ENCODE data around the gene KIAA0513. TPM values are rescaled to one million over a fixed set of nuclear protein-coding genes. Genes with fewer than 3 reads are reported as not detected.

Gene KIAA0513
- total and polyA plus RNA-seq, 2 donors (not counting 3 experiments of a cell fraction or from before 2014, with no cell fraction given) = 1.8 to 4.3 TPM

DNA sequence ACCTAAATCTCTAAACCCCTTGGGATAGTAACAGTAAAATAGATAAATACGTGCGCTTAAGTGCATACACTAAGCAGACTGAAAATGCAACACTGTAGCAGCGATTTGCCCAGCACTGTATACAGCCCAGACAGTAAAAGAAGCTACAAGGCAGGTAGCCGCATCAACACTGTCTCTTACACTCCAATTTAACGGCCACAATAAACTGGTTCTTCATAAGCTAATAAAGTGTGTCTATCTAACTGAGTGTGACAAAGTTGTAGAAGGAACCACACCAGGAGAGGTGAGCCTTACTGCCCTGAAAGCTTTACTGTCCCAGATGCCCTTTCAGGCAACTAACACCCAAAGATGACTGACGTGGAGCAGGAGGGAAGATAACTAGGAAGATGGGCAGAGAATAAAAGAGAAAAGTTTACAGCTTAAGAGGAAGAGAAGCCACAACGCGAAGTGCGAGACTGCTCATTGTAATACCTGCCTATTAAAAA is 17.1 kb upstream of the KIAA0513 start:
- Histone ChIP-seq H3K9me3 (replicated peaks; ENCODE audit: control insufficient read depth, insufficient read depth, low read length) (no peaks in the 10 kb centered on the region), H3K4me3 (replicated peaks in 1 of 3; ENCODE audit: insufficient read depth in 1 of 3, low read depth in 1 of 3, low read length in 3 of 3) (peak overlapping the region; percentile 59 to 91 (median 74)), H3K9me1 (replicated peaks; ENCODE audit: control insufficient read depth, extremely low read depth, insufficient read depth, low read length) (no peaks in the 10 kb centered on the region), H3K4me1 (ENCODE audit: control insufficient read depth, extremely low read depth, insufficient read depth, low read length) (peaks cover 9% of the 10 kb centered on the region), H3K4me2 (ENCODE audit: insufficient read depth, low read length) (peak overlapping the region; percentile 92), H3K27ac (ENCODE audit: insufficient read depth, low read depth, low read length) (peak overlapping the region; percentile 97), H3K36me3 (ENCODE audit: control insufficient read depth in 2 of 2, extremely low read depth in 1 of 2, insufficient read depth in 2 of 2, low read length in 2 of 2) (no peaks in the 10 kb centered on the region), H2AFZ (ENCODE audit: low read depth, low read length) (no peak overlapping the region), H4K20me1 (replicated peaks; ENCODE audit: control insufficient read depth, extremely low read depth, insufficient read depth, low read length) (no peaks in the 10 kb centered on the region), H3K79me2 (ENCODE audit: control insufficient read depth, insufficient read depth, low read length) (peaks cover 39% of the 10 kb centered on the region), H3K9ac (replicated peaks; ENCODE audit: extremely low read depth, insufficient read depth, low read length) (peak overlapping the region; percentile 92), H3K27me3 (ENCODE audit: control insufficient read depth in 2 of 2, insufficient read depth in 2 of 2, low read length in 2 of 2) (no peaks in the 10 kb centered on the region)
- dilution Hi-C loops (cut with MboI; ENCODE audit: extremely low pct_ligation_motif_present, low sequenced_read_pairs) = no loop called here
- intact Hi-C loops (cut with micrococcal nuclease) = no loop called here
- TF ChIP-seq MAX (IDR thresholded peaks at IDR 0.05; ENCODE audit: insufficient read depth, insufficient read length) (no peak), JUN (IDR thresholded peaks at IDR 0.05; ENCODE audit: borderline replicate concordance, insufficient read depth, insufficient read length, low read depth) (no peak), FOS (IDR thresholded peaks at IDR 0.05; ENCODE audit: borderline replicate concordance, insufficient read depth, low read length) (no peak), MYC (IDR thresholded peaks at IDR 0.05; ENCODE audit: low read depth, low read length) (no peak), GATA2 (IDR thresholded peaks at IDR 0.05; ENCODE audit: insufficient read depth, insufficient read length, low read depth, low read length) (no peak), EZH2 (IDR thresholded peaks at IDR 0.05; ENCODE audit: borderline replicate concordance, low read depth, low read length, severe bottlenecking) (no peak), POLR2AphosphoS5 (IDR thresholded peaks at IDR 0.05; ENCODE audit: insufficient read depth, low read depth, low read length) (no peak), POLR2A (IDR thresholded peaks at IDR 0.05; ENCODE audit: low read depth, low read length) (no peak)
- TF ChIP-seq, protein P1, sequence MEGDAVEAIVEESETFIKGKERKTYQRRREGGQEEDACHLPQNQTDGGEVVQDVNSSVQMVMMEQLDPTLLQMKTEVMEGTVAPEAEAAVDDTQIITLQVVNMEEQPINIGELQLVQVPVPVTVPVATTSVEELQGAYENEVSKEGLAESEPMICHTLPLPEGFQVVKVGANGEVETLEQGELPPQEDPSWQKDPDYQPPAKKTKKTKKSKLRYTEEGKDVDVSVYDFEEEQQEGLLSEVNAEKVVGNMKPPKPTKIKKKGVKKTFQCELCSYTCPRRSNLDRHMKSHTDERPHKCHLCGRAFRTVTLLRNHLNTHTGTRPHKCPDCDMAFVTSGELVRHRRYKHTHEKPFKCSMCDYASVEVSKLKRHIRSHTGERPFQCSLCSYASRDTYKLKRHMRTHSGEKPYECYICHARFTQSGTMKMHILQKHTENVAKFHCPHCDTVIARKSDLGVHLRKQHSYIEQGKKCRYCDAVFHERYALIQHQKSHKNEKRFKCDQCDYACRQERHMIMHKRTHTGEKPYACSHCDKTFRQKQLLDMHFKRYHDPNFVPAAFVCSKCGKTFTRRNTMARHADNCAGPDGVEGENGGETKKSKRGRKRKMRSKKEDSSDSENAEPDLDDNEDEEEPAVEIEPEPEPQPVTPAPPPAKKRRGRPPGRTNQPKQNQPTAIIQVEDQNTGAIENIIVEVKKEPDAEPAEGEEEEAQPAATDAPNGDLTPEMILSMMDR (IDR thresholded peaks at IDR 0.05; ENCODE audit: extremely low read depth in 1 of 2, insufficient read depth in 1 of 2, low read depth in 1 of 2, low read length in 2 of 2) = no peak
- ChIA-PET CTCF (interaction anchor here (0.6 to 4.6 kb wide), 9 partner anchors 12 to 272 kb away, joined by 3 to 38 read pairs (median 3); no protein-coding TSS in a partner anchor), POLR2A (no interaction called here)
- FAIRE-seq (peak; percentile 53), DNase-seq (ENCODE audit: low read depth, low spot score) (peak; percentile 28)
- TSS peak; percentile 46 for BruUV-seq (replicated peaks)

Measured in endothelial cell of umbilical vein (primary cell).